Measurements from ENCODE around the gene LTBP1. TPM values are rescaled to one million over a fixed set of nuclear protein-coding genes. Genes with fewer than 3 reads are reported as not detected.

Gene LTBP1
- total RNA-seq, 2 donors from 2014 or later = 25.9 to 99.8 TPM

GRCh38 chr2:33011373-33011772 lies 64.6 kb downstream of the LTBP1 start:
- 92% methylated on average over 2 of the region's 2 CpGs for WGBS
- H3K27ac ChIP-seq = no peak overlapping the region
- TF ChIP-seq CTCF (IDR thresholded peaks at IDR 0.05) = no peak
- TF ChIP-seq POLR2AphosphoS5 (IDR thresholded peaks at IDR 0.05) = no peak
- TF ChIP-seq POLR2A (IDR thresholded peaks at IDR 0.05) = no peak
- intact Hi-C loops (cut with DNase I) = no loop called here
- no peaks in the 10 kb centered on the region for H3K4me1 ChIP-seq (replicated peaks)
- H3K36me3 ChIP-seq = no peaks in the 10 kb centered on the region
- no peaks in the 10 kb centered on the region for H3K9me3 ChIP-seq
- no peak overlapping the region for H3K4me3 ChIP-seq
- DNase-seq (ENCODE audit: low spot score) = no peak
- no peaks in the 10 kb centered on the region for H3K27me3 ChIP-seq (replicated peaks; ENCODE audit: insufficient read depth)

- H3K4me1 ChIP-seq (replicated peaks) = no peaks in the 10 kb centered on the region
- no peak overlapping the region for H3K27ac ChIP-seq
- H3K9me3 ChIP-seq = no peaks in the 10 kb centered on the region
- no peak for DNase-seq (ENCODE audit: low spot score)
- no peaks in the 10 kb centered on the region for H3K27me3 ChIP-seq (replicated peaks; ENCODE audit: insufficient read depth)
- no peaks in the 10 kb centered on the region for H3K36me3 ChIP-seq
- no peak overlapping the region for H3K4me3 ChIP-seq
- WGBS = 88% methylated on average over 3 of the region's 3 CpGs
- intact Hi-C loops (cut with DNase I) = no loop called here
- TF ChIP-seq CTCF (IDR thresholded peaks at IDR 0.05) (no peak), POLR2A (IDR thresholded peaks at IDR 0.05) (no peak), POLR2AphosphoS5 (IDR thresholded peaks at IDR 0.05) (no peak)
Measured at GRCh38 chr2:33011941-33012340, 65.2 kb downstream of the LTBP1 start.

- Histone ChIP-seq H3K4me3 (no peak overlapping the region), H3K4me1 (replicated peaks) (no peaks in the 10 kb centered on the region), H3K9me3 (no peaks in the 10 kb centered on the region), H3K27me3 (replicated peaks; ENCODE audit: insufficient read depth) (no peaks in the 10 kb centered on the region), H3K36me3 (no peaks in the 10 kb centered on the region), H3K27ac (no peak overlapping the region)
- 26% methylated on average over 3 of the region's 3 CpGs for WGBS
- DNase-seq (ENCODE audit: low spot score) = no peak
- intact Hi-C loops (cut with DNase I) = no loop called here
- no peak for TF ChIP-seq POLR2A (IDR thresholded peaks at IDR 0.05)
- TF ChIP-seq POLR2AphosphoS5 (IDR thresholded peaks at IDR 0.05) = no peak
- TF ChIP-seq CTCF (IDR thresholded peaks at IDR 0.05) = no peak
Measured at GRCh38 chr2:33013684-33014110, 66.9 kb downstream of the LTBP1 start.

DNA sequence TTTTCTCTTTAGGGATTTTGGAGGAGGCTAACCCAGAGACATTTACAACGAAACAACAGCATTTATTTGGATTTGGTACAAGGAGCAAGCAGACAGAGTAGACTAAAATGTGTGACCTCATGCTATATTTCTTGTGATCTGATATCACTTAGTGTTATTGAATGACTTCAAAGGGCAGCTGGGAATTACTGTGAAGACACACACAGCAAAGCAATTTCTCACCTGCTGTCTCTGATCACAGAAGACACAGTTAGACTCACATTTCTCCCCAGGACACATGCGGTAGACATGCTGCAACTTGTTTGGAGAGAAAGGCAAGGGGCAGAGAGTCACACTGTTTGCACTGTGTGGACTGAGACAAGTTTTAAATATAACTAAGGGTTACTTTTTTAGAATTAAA lies 67.5 kb downstream of the LTBP1 start:
- no peaks in the 10 kb centered on the region for H3K9me3 ChIP-seq
- intact Hi-C loops (cut with DNase I) = no loop called here
- TF ChIP-seq POLR2AphosphoS5 (IDR thresholded peaks at IDR 0.05) (no peak), CTCF (IDR thresholded peaks at IDR 0.05) (no peak), POLR2A (IDR thresholded peaks at IDR 0.05) (no peak)

GRCh38 chr2:33015421-33016142 lies 68.8 kb downstream of the LTBP1 start:
- Histone ChIP-seq H3K27me3 (replicated peaks; ENCODE audit: insufficient read depth) (no peaks in the 10 kb centered on the region), H3K4me3 (no peak overlapping the region), H3K9me3 (no peaks in the 10 kb centered on the region), H3K4me1 (replicated peaks) (no peaks in the 10 kb centered on the region), H3K27ac (no peak overlapping the region), H3K36me3 (no peaks in the 10 kb centered on the region)
- TF ChIP-seq POLR2AphosphoS5 (IDR thresholded peaks at IDR 0.05) (no peak), CTCF (IDR thresholded peaks at IDR 0.05) (no peak), POLR2A (IDR thresholded peaks at IDR 0.05) (no peak)
- intact Hi-C loops (cut with DNase I) = no loop called here
- WGBS = 81% methylated on average over 4 of the region's 4 CpGs
- no peak for DNase-seq (ENCODE audit: low spot score)

More for the DNA sequence above, 67.5 kb downstream of the LTBP1 start:
- Histone ChIP-seq H3K4me1 (replicated peaks) (no peaks in the 10 kb centered on the region), H3K36me3 (no peaks in the 10 kb centered on the region), H3K27ac (no peak overlapping the region), H3K27me3 (replicated peaks; ENCODE audit: insufficient read depth) (no peaks in the 10 kb centered on the region), H3K4me3 (no peak overlapping the region)
- no peak for DNase-seq (ENCODE audit: low spot score)
- 31% methylated on average over 2 of the region's 2 CpGs for WGBS
